Anterior cingulate cortex (tissue), 58 donors: ENCODE measurements around the gene QKI.
A peak's percentile ranks its signal among the peaks of the same experiment; 100 is the strongest.
"Not testable (repeated sequence)": the region's sequence is repeated elsewhere in the genome, so short reads cannot be mapped to it uniquely, and the experiment has no call there.

Source experiments
- DNase-seq, 58 donors: peaks; one replicate each; lab custom pipeline; 2025; lab: John Stamatoyannopoulos, UW

QKI gene

GRCh38 chr6:163414117-163414945 lies at the start of gene QKI:
QKI (plus strand) TSS chr6:163414718; CDS start chr6:163415194, 476 bp downstream.
- DNase-seq = peak in 55 of 58 donors; percentile 18 to 90 (median 79)

GRCh38 chr6:163366288-163366687 lies 48.2 kb upstream of the QKI start:
- no peak for DNase-seq

- DNase-seq = no peak
Observed at GRCh38 chr6:163367497-163368183, 46.9 kb upstream of the QKI start.

GRCh38 chr6:163369141-163369540 lies 45.4 kb upstream of the QKI start:
- DNase-seq = no peak

- DNase-seq = no peak
Observed at GRCh38 chr6:163369628-163370365, 44.7 kb upstream of the QKI start.

- DNase-seq = no peak
Observed at GRCh38 chr6:163370464-163371117, 43.9 kb upstream of the QKI start.

- DNase-seq = no peak
Observed at GRCh38 chr6:163371129-163371528, 43.4 kb upstream of the QKI start.

- no peak for DNase-seq
Observed at GRCh38 chr6:163373240-163373639, 41.3 kb upstream of the QKI start.

GRCh38 chr6:163375361-163375760 lies 39.2 kb upstream of the QKI start:
- no peak for DNase-seq

- DNase-seq = no peak
Observed at GRCh38 chr6:163376187-163376586, 38.3 kb upstream of the QKI start.

- DNase-seq = no peak
Observed at GRCh38 chr6:163377561-163377960, 37.0 kb upstream of the QKI start.

- no peak for DNase-seq
Observed at GRCh38 chr6:163380216-163380615, 34.3 kb upstream of the QKI start.

- DNase-seq = no peak
Observed at GRCh38 chr6:163381118-163381756, 33.3 kb upstream of the QKI start.

GRCh38 chr6:163383396-163383795 lies 31.1 kb upstream of the QKI start:
- not testable (repeated sequence) for DNase-seq

GRCh38 chr6:163383912-163384311 lies 30.6 kb upstream of the QKI start:
- DNase-seq = no peak

GRCh38 chr6:163384510-163384909 lies 30.0 kb upstream of the QKI start:
- DNase-seq = no peak

- DNase-seq = not testable (repeated sequence)
Observed at GRCh38 chr6:163385503-163385902, 29.0 kb upstream of the QKI start.

GRCh38 chr6:163386329-163386908 lies 28.1 kb upstream of the QKI start:
- no peak for DNase-seq

- DNase-seq = no peak
Observed at GRCh38 chr6:163387317-163387716, 27.2 kb upstream of the QKI start.

- DNase-seq = no peak
Observed at GRCh38 chr6:163389354-163389753, 25.2 kb upstream of the QKI start.
